Ovary (tissue), 9 donors: ENCODE results near the gene ZNF236. TPM values are rescaled to one million over a fixed set of nuclear protein-coding genes. Genes with fewer than 3 reads are reported as not detected.
"Not testable (repeated sequence)": the region's sequence is repeated elsewhere in the genome, so short reads cannot be mapped to it uniquely, and the experiment has no call there.

Source experiments
- DNase-seq, 5 donors: peaks; one replicate each; pipeline ENCODE4 v3.0.0-alpha.2; 2019 to 2020
- H3K27ac ChIP-seq, 2 donors: fragments of 200-600 bp; one replicate each; pipeline versions ENCODE4 v1.5.1 to v1.8.0; 2019 to 2022
- H3K27me3 ChIP-seq: fragments of 200-600 bp; one replicate; pipeline ENCODE4 v1.8.0; 2022
- H3K36me3 ChIP-seq: fragments of 200-600 bp; sonication (generic); one replicate; pipeline ENCODE4 v1.5.1; 2019
- H3K4me1 ChIP-seq: one replicate; pipeline ENCODE4 v1.8.1; 2013; ENCODE audit warnings: mild to moderate bottlenecking, moderate library complexity; ENCODE audit not compliant: insufficient read depth
- H3K4me3 ChIP-seq: fragments of 200-600 bp; sonication (generic); one replicate; pipeline ENCODE4 v1.5.1; 2017
- H3K9me3 ChIP-seq, 2 donors: fragments of 200-600 bp in 1 of 2; sonication (generic) in 1 of 2; one replicate each; pipeline versions ENCODE4 v1.5.1 to v1.8.1; 2013 to 2019; ENCODE audit warnings: mild to moderate bottlenecking in 1 of 2, moderate library complexity in 1 of 2
- EP300 ChIP-seq: sonication (generic); formaldehyde crosslinking; IDR thresholded peaks from one replicate; pipeline ENCODE4 v1.6.1; 2017; ENCODE audit warnings: antibody characterized with exemption
- POLR2A ChIP-seq: fragments of 450-650 bp; IDR thresholded peaks from one replicate; pipeline ENCODE4 v1.6.1; 2017; ENCODE audit warnings: antibody characterized with exemption, mild to moderate bottlenecking, moderate library complexity
- WGBS, 3 donors: extraction: QIAGEN DNeasy Blood & Tissue Kit in 1 of 3; methylation state at CpG; one replicate each; pipeline versions ENCODE4 v1.1.5 to v1.1.7; 2013 to 2017; 5-methylcytosine and 5-hydroxymethylcytosine counted together
- intact Hi-C, 4 donors: fragments of 100-400 bp; cut with DNase I; formaldehyde crosslinking; loops; one replicate each; pipeline versions ENCODE4 v1.11.0 to v1.15.1; 2022 to 2023
- polyA plus RNA-seq, 2 donors: library from polyadenylated mRNA; stranded (reverse); fragments of 200-250 nt in 1 of 2; fragments of 350-450 nt in 1 of 2; fragmentation: Illumina TruSeq in 1 of 2; extraction: RNeasy Lipid Tissue Mini Kit (QIAGEN cat#74804) in 1 of 2; gene quantifications; one replicate each; pipeline ENCODE4 v1.2.3, GENCODE V29; 2013 to 2014
- total RNA-seq, 7 donors: library from RNA; depleted of rRNA in 2 of 7; stranded (reverse); fragments of >200 nt in 2 of 7; fragmentation: NEBNext Ultra II Directional in 3 of 7; extraction: Animal tissue kit (Norgen Biotek cat#: 25700) in 3 of 7; gene quantifications; one replicate each; pipeline versions ENCODE4 v1.1.0 to v1.2.4, GENCODE V29; 2016 to 2023
- TF ChIP-seq, protein P1 (sequence below), 3 donors: fragments of 450-650 bp in 2 of 3; fragments of 200-600 bp in 1 of 3; IDR thresholded peaks; one replicate each; pipeline versions ENCODE4 v1.5.1 to v1.8.0; 2016 to 2022; ENCODE audit warnings: antibody characterized with exemption in 3 of 3, mild to moderate bottlenecking in 1 of 3
- donor health status: DM: no; HTN: no; CAD: no; lungs with moderate emphysema.
- donor health status: DM: no; HTN: no; CAD: no.
- donor health status: Bipolar disorder and iron deficiency.
- donor health status: DM: yes; HTN: yes; CAD: no.
- donor health status: DM: no; HTN: no; CAD: no.
- donor health status: DM: yes; HTN: yes; CAD: no.

The ZNF236 gene
- total and polyA plus RNA-seq, 9 donors = 3.9 to 30.3 (median 24.1) TPM

DNA sequence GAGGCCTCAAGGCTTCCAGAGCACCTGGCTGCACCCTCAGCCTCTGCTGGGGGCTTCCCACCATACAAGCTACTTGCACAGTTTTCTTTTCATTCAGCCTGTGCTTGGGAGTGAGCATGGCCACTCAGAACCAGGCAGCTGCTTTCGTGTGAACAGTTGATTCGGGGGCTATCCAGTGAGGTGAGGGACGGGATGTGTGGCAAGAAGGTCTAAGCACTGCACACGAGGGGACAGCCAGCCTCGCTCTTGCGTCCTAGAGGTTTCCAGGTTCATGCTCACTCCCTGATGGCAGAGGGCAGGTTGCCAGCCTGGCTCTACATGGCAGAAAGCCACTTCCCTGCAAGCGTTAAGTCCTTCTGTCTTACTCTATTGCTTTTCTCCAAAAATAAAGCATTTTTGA, 164.0 kb downstream of the ZNF236 start:
- Histone ChIP-seq H3K4me1 (no peaks in the 10 kb centered on the region), H3K36me3 (no peaks in the 10 kb centered on the region), H3K9me3 (no peaks in the 10 kb centered on the region), H3K27me3 (no peaks in the 10 kb centered on the region), H3K27ac (no peak overlapping the region), H3K4me3 (no peak overlapping the region)
- peak in 2 of 5 donors; percentile 3 to 27 for DNase-seq
- intact Hi-C loops = no loop called here
- TF ChIP-seq POLR2A (no peak), EP300 (no peak)
- TF ChIP-seq, protein P1, sequence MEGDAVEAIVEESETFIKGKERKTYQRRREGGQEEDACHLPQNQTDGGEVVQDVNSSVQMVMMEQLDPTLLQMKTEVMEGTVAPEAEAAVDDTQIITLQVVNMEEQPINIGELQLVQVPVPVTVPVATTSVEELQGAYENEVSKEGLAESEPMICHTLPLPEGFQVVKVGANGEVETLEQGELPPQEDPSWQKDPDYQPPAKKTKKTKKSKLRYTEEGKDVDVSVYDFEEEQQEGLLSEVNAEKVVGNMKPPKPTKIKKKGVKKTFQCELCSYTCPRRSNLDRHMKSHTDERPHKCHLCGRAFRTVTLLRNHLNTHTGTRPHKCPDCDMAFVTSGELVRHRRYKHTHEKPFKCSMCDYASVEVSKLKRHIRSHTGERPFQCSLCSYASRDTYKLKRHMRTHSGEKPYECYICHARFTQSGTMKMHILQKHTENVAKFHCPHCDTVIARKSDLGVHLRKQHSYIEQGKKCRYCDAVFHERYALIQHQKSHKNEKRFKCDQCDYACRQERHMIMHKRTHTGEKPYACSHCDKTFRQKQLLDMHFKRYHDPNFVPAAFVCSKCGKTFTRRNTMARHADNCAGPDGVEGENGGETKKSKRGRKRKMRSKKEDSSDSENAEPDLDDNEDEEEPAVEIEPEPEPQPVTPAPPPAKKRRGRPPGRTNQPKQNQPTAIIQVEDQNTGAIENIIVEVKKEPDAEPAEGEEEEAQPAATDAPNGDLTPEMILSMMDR (IDR thresholded peaks at IDR 0.05) = no peak
- WGBS, 3 donors = 82 to 86% (median 83%) methylated on average over 7 of the region's 7 CpGs

DNA sequence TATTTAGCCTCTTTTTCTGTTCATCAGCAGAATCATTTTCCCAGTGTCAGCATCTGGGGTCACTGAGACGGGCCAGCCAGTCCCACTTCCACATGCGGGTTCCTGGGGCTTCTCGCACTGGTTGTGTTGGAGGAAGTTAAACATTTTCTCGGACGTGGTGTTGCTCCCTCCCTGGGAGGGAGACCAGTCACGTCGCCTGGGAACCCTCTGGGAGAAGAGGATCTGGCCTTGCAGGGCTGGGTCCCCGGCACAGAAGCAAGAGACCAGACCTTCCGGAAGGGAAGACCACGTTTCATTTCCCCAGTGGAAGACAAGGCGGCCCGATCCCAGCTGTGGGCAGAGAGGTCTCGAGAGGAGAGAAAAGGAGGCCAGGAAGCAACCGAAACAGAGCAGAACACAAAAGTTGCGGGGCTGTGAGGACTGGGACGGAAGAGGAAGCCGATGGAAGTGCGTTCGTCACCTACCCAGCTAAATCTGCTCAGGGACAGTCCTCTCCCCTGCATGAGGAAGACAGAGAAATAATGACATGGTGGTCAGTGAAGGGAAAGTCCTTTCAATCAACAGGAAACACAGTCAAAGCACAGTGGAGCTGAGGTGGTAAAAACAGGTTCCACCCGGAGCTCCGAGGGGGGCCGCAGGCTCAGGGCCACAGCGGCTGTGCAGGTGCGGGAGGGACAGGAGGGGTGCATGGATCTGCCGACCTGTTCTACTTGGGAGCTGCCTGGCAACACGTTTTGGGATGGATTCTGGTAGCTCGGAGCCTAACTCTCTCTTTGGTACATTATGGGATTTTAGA, 165.9 kb downstream of the ZNF236 start:
- H3K9me3 ChIP-seq = no peaks in the 10 kb centered on the region
- H3K27me3 ChIP-seq = no peaks in the 10 kb centered on the region
- H3K4me3 ChIP-seq = no peak overlapping the region
- no peak overlapping the region for H3K27ac ChIP-seq
- intact Hi-C loops = no loop called here
- 79 to 83% (median 82%) methylated on average over 27 of the region's 27 CpGs for WGBS, 3 donors
- peak in 2 of 5 donors; percentile 6 to 29 for DNase-seq
- no peaks in the 10 kb centered on the region for H3K4me1 ChIP-seq
- TF ChIP-seq POLR2A = no peak
- TF ChIP-seq, protein P1 (IDR thresholded peaks at IDR 0.05) = no peak
- no peak for TF ChIP-seq EP300
- no peaks in the 10 kb centered on the region for H3K36me3 ChIP-seq

DNA sequence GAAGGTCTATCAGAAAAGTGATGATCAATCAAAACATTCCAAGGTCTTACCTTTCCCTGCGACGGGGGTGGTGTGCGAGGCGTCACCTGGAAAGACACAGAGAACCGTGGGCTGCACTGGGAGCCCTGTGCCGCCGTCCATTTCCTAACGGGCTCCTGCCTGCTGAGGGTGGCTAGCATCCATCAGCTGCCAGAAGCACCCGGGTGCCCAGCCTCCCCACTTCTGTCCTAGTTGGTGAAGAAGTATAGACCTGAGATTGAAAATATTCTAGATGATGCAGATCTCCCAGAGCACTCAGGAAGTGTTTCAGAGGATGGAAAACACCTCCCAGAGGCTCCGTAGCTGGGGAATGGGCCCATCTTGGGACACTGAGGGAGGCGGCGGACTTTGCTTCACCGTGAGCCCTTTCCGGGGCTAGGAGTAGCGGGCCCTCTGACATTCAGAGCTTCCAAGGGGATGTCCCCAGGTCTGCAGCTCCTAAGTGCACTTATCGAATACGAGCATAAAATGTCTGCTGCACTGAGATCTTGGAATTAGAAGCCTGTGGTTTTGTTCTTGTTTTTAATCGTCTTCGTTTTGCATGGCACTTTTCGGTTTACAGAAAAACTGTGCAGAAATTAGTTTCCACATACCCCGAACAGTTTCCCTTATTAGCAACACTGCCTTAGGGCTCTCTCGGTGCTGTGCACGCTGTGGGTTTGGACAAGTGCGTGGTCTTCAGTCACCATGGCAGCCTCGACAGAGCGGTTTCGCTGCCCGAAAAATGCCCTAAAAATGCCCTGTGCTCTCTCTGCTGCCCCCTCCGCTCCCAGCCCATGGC, 166.7 kb downstream of the ZNF236 start:
- no peak for DNase-seq
- no peak overlapping the region for H3K4me3 ChIP-seq
- intact Hi-C loops = no loop called here

DNA sequence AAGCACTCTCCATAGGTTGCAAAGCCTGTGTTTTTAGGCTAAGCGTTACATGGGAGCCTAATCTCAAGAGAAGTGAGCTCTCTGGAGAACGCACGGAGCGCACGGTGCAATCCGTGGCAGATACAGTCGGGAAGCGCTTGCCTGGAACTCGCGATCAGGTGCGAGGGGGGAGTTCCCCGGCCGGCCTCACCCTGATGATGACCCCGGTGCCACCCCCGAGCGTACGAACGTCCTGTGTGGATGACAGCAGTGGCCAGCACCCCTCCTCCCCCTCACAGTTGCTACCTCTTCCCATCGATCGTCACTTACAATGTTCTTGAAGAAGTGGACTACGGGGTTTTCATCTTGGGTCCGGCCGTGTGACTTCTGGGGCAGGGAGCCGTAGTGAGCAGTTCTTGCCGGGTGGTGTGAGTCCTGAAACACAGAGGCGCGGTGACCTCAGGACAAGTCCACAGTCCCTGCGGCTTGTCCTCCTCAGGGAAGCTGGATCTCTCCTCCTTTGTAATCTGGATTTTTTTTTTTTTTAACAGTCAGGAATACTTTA, 167.4 kb downstream of the ZNF236 start:
- intact Hi-C loops = no loop called here
- DNase-seq = no peak
- no peaks in the 10 kb centered on the region for H3K4me1 ChIP-seq

More for the DNA sequence above, 166.7 kb downstream of the ZNF236 start:
- TF ChIP-seq POLR2A = no peak
- TF ChIP-seq EP300 = no peak
- TF ChIP-seq, protein P1 (IDR thresholded peaks at IDR 0.05) = no peak
- no peak overlapping the region for H3K27ac ChIP-seq
- no peaks in the 10 kb centered on the region for H3K4me1 ChIP-seq
- H3K27me3 ChIP-seq = no peaks in the 10 kb centered on the region
- WGBS, 3 donors = 93 to 95% (median 94%) methylated on average over 29 of the region's 29 CpGs
- no peaks in the 10 kb centered on the region for H3K9me3 ChIP-seq
- no peaks in the 10 kb centered on the region for H3K36me3 ChIP-seq

DNA sequence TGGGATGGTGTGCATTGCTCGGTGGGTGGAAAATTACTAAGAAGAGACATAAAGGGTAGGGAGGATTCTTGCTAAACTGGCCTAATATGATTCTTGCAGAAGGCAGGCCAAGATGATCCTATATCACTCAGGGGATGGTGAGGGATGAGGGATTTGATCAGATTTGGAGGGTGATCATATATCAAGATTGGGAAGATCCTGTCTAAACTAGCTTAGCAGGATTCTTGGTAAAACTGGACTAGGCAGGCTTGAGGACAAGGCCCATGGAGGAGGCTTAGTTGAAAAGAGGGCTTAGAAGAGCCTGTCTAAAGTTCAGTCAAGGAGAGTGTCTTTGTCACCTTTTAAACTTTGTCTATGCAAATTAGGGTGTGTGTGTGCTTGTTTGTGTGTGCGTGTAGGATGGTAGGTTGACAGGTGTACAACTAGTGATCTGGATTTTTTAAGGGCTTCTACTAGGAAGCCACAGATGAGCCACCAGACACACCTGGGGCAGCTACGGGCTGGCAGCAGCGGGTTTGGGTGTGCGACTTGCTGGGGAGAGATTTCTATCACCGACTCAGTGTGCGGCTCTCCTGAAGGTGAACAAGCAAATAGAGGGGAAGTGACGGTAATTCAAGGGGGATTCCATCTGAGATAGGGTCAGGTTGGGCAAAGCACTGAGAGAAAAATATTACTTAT, 168.1 kb downstream of the ZNF236 start:
- H3K4me1 ChIP-seq, DNase-seq, intact Hi-C loops, H3K9me3 ChIP-seq, H3K27me3 ChIP-seq, H3K27ac ChIP-seq, H3K4me3 ChIP-seq, H3K36me3 ChIP-seq: not testable (repeated sequence)
- 79 to 90% (median 87%) methylated on average over 8 of the region's 8 CpGs for WGBS, 3 donors

More for the DNA sequence above, 167.4 kb downstream of the ZNF236 start:
- Histone ChIP-seq H3K27me3 (no peaks in the 10 kb centered on the region), H3K9me3 (no peaks in the 10 kb centered on the region), H3K27ac (no peak overlapping the region), H3K4me3 (no peak overlapping the region), H3K36me3 (no peaks in the 10 kb centered on the region)
- WGBS, 3 donors = 88 to 93% (median 88%) methylated on average over 28 of the region's 28 CpGs
- TF ChIP-seq, protein P1 (IDR thresholded peaks at IDR 0.05) = no peak
- no peak for TF ChIP-seq POLR2A
- TF ChIP-seq EP300 = no peak
